ENCODE data around the gene LPCAT4.
"Not testable (repeated sequence)": the region's sequence is repeated elsewhere in the genome, so short reads cannot be mapped to it uniquely, and the experiment has no call there.

Gene LPCAT4

DNA sequence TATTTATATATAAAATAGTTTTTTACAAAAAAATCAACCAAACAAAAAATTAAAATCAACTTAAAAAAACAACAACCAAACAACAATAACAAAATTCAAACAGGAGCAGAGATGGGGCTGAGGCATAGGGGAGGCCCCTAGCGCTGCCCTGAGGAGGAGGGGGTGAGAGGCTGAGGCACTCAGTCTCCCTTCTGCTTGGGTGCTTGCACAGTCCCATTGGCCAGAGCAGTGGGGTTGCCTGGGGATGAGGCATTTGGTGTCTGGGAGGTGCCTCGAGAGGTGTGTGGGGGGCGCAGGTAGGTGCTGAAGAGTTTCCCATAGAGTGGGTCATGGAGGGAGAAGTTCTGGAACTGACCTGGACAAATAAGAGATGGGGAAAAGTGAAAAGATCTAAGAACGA is 8.0 kb downstream of the LPCAT4 start:
- no peak for DNase-seq (ENCODE audit: low read depth)
- in situ Hi-C loops (cut with HindIII; ENCODE audit: low sequenced_read_pairs), result no loop called here
- no peak overlapping the region for H3K4me3 ChIP-seq (ENCODE audit: low read depth, low read length)
- TF ChIP-seq, protein P1, sequence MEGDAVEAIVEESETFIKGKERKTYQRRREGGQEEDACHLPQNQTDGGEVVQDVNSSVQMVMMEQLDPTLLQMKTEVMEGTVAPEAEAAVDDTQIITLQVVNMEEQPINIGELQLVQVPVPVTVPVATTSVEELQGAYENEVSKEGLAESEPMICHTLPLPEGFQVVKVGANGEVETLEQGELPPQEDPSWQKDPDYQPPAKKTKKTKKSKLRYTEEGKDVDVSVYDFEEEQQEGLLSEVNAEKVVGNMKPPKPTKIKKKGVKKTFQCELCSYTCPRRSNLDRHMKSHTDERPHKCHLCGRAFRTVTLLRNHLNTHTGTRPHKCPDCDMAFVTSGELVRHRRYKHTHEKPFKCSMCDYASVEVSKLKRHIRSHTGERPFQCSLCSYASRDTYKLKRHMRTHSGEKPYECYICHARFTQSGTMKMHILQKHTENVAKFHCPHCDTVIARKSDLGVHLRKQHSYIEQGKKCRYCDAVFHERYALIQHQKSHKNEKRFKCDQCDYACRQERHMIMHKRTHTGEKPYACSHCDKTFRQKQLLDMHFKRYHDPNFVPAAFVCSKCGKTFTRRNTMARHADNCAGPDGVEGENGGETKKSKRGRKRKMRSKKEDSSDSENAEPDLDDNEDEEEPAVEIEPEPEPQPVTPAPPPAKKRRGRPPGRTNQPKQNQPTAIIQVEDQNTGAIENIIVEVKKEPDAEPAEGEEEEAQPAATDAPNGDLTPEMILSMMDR (IDR thresholded peaks at IDR 0.05; ENCODE audit: low read depth, low read length, missing control alignments), result no peak

DNA sequence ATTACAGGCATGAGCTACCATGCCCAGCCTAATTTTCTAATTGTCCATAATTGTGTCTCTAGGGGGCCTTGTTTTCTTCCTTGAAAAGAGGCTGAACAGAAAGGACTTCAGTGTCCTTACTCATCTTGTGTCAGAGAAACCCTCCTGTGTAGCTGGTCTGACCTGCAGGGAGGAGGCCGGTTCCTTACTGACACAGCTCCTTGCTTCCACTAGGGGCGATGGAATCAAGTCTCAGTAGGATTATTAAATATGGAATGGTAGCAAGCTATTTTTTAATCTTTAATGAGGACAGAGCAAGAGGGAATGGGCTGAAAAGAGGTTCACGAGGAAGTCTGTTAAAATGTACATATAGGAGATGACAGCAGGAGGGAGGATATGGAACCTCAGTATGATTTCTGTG is 8.6 kb downstream of the LPCAT4 start:
- H3K4me3 ChIP-seq (ENCODE audit: low read depth, low read length), result no peak overlapping the region
- in situ Hi-C loops (cut with HindIII; ENCODE audit: low sequenced_read_pairs), result no loop called here
- DNase-seq (ENCODE audit: low read depth), result no peak
- TF ChIP-seq, protein P1 (IDR thresholded peaks at IDR 0.05; ENCODE audit: low read depth, low read length, missing control alignments), result peak; percentile 47

DNA sequence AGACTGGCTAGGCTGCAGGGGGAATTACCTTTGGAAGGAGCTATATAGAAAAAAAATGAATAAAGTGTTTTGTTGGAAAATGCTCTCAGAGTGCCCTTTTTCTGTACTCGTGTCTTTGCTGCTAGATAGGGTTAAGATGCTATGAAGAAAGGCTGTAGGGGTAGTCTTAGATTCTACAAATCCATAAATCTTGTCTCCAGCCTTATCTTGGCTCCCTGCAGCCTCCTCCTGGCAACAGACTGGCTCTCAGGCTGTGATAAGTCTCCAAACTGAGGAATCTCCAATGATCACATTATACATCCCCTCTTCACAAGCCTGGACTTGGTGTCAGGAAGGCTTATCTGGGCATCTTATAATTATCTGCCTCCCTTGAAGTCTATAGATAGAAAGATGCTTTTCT is 9.3 kb downstream of the LPCAT4 start:
- in situ Hi-C loops (cut with HindIII; ENCODE audit: low sequenced_read_pairs), result no loop called here
- H3K4me3 ChIP-seq (ENCODE audit: low read depth, low read length), result no peak overlapping the region
- DNase-seq (ENCODE audit: low read depth), result no peak
- TF ChIP-seq, protein P1 (IDR thresholded peaks at IDR 0.05; ENCODE audit: low read depth, low read length, missing control alignments), result no peak

DNA sequence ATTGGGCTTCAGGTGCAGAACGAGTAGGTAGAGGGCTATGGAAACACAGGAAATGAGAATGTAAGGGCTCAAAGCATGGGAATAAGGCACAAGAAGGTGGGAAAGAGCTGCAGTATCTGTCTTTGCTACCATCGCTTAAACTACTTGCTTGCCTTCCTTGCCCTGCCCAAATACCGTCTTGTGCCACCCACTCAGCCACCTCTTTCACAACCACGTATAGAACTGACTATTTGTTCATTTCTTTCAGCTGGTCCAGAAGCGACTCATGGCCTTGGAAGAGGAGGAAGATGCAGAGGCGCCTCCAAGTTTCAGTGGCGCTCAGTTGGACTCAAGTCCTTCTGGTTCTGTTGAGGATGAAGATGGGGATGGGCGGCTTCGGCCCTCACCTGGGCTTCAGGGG is 11.8 kb downstream of the LPCAT4 start:
- DNase-seq (ENCODE audit: low read depth), result no peak
- in situ Hi-C loops (cut with HindIII; ENCODE audit: low sequenced_read_pairs), result no loop called here
- TF ChIP-seq, protein P1 (IDR thresholded peaks at IDR 0.05; ENCODE audit: low read depth, low read length, missing control alignments), result no peak

DNA sequence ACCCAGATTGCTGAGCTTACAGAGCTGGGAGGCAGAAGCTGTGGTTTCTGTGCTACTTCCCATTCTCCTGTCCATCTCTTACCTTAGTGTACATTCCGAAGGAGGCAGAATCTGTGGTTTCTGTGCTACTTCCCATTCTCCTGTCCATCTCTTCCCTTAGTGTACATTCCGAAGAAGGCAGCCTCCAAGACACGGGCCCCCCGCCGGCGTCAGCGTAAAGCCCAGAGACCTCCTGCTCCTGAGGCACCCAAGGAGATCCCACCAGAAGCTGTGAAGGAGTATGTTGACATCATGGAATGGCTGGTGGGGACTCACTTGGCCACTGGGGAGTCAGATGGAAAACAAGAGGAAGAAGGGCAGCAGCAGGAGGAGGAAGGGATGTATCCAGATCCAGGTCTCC is 12.7 kb downstream of the LPCAT4 start:
- no peak for DNase-seq (ENCODE audit: low read depth)
- in situ Hi-C loops (cut with HindIII; ENCODE audit: low sequenced_read_pairs), result no loop called here

More for the DNA sequence above, 11.8 kb downstream of the LPCAT4 start:
- H3K4me3 ChIP-seq (ENCODE audit: low read depth, low read length), result no peak overlapping the region

DNA sequence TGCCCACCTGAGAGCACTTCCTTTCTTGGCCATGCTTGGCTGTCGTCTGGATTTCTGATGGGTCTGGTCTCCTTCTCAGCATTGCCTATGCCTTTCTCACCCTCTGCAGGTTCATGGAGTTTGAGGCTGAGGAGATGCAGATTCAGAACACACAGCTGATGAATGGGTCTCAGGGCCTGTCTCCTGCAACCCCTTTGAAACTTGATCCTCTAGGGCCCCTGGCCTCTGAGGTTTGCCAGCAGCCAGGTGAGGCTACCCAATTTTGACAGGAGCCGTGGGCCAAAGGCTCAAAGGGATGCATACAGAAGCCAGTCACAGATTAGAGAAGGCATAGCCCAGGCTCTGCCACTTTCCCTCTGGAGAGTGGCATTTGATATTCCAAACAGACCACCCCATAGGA is 13.4 kb downstream of the LPCAT4 start:
- TF ChIP-seq, protein P1 (IDR thresholded peaks at IDR 0.05; ENCODE audit: low read depth, low read length, missing control alignments), result no peak
- in situ Hi-C loops (cut with HindIII; ENCODE audit: low sequenced_read_pairs), result no loop called here
- H3K4me3 ChIP-seq (ENCODE audit: low read depth, low read length), result no peak overlapping the region
- no peak for DNase-seq (ENCODE audit: low read depth)

More for the DNA sequence above, 12.7 kb downstream of the LPCAT4 start:
- no peak overlapping the region for H3K4me3 ChIP-seq (ENCODE audit: low read depth, low read length)
- TF ChIP-seq, protein P1 (IDR thresholded peaks at IDR 0.05; ENCODE audit: low read depth, low read length, missing control alignments), result no peak

DNA sequence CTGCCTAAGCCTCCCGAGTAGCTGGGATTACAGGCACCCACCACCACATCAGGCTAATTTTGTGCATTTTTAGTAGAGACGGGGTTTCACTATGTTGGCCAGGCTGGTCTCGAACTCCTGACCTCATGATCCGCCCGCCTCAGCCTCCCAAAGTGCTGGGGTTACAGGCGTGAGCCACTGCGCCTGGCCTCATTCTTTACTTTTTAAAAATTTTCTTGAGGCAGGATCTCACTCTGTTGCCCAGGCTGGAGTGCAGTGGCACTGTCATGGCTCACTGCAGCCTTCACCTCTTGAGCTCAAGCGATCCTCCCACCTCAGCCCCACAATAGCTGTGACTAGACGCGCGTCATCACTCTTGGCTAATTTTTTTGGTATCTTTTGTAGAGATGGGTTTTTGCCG is 14.0 kb downstream of the LPCAT4 start:
- H3K4me3 ChIP-seq (ENCODE audit: low read depth, low read length); in situ Hi-C loops (cut with HindIII; ENCODE audit: low sequenced_read_pairs): not testable (repeated sequence)

More for the DNA sequence above, 14.0 kb downstream of the LPCAT4 start:
- DNase-seq (ENCODE audit: low read depth), result not testable (repeated sequence)
